Esophagus muscularis mucosa (tissue), 4 donors: ENCODE data around the gene IL1R2. TPM values are rescaled to one million over a fixed set of nuclear protein-coding genes. Genes with fewer than 3 reads are reported as not detected.

ENCODE experiments used
- DNase-seq: peaks from one replicate; pipeline ENCODE4 v3.0.0-alpha.2; 2017; ENCODE audit errors: extremely low spot score
- H3K27ac ChIP-seq, 4 donors: fragments of 200-600 bp; sonication (generic); replicated peaks in 1 of 4; 1 replicate in 3 of 4; 2 replicates in 1 of 4; pipeline ENCODE4 v1.5.1; 2016 to 2019; ENCODE audit warnings: mild to moderate bottlenecking in 1 of 4
- H3K27me3 ChIP-seq, 4 donors: fragments of 200-600 bp; sonication (generic); one replicate each; pipeline versions ENCODE4 v1.5.1 to v1.6.0; 2016 to 2019
- H3K36me3 ChIP-seq, 4 donors: fragments of 200-600 bp; sonication (generic); one replicate each; pipeline ENCODE4 v1.5.1; 2016 to 2019
- H3K4me1 ChIP-seq, 4 donors: fragments of 200-600 bp; sonication (generic); one replicate each; pipeline ENCODE4 v1.5.1; 2016 to 2019
- H3K4me3 ChIP-seq, 4 donors: fragments of 200-600 bp; sonication (generic); 1 replicate in 2 of 4; 2 replicates in 2 of 4; pipeline ENCODE4 v1.5.1; 2016 to 2019; ENCODE audit warnings: mild to moderate bottlenecking in 4 of 4, moderate library complexity in 1 of 4
- H3K9me3 ChIP-seq, 4 donors: fragments of 200-600 bp; sonication (generic); 1 replicate in 3 of 4; 2 replicates in 1 of 4; pipeline ENCODE4 v1.5.1; 2016 to 2019
- CTCF ChIP-seq, 3 experiments: fragments of 200-600 bp in 2 of 3; fragments of 450-650 bp in 1 of 3; sonication (generic) in 2 of 3; IDR thresholded peaks; one replicate each; pipeline ENCODE4 v1.5.1; 2017 to 2019; ENCODE audit warnings: antibody characterized with exemption in 3 of 3, mild to moderate bottlenecking in 2 of 3, moderate library complexity in 1 of 3
- EP300 ChIP-seq: sonication (generic); formaldehyde crosslinking; IDR thresholded peaks from one replicate; pipeline ENCODE4 v1.6.1; 2017; ENCODE audit warnings: antibody characterized with exemption
- POLR2A ChIP-seq: fragments of 450-650 bp; IDR thresholded peaks from one replicate; pipeline ENCODE4 v1.6.1; 2017; ENCODE audit warnings: antibody characterized with exemption, moderate library complexity, mild to moderate bottlenecking, low read depth
- POLR2AphosphoS5 ChIP-seq, 2 donors: sonication (generic); formaldehyde crosslinking; IDR thresholded peaks; one replicate each; pipeline ENCODE4 v1.6.1; 2017; ENCODE audit warnings: antibody characterized with exemption in 2 of 2
- WGBS: methylation state at CpG from one replicate; pipeline ENCODE4 v1.1.5; 2018; 5-methylcytosine and 5-hydroxymethylcytosine counted together
- intact Hi-C: fragments of 100-400 bp; cut with DNase I; formaldehyde crosslinking; loops from one replicate; pipeline ENCODE4 v1.15.1; 2023
- total RNA-seq, 4 donors: library from RNA; depleted of rRNA; stranded (reverse); fragments of >200 nt; gene quantifications; one replicate each; pipeline versions ENCODE4 v1.1.0 to v1.2.1, GENCODE V29; 2016

The IL1R2 gene
- total RNA-seq, 4 donors from 2014 or later = 2.5 to 56.2 (median 6.4) TPM

DNA sequence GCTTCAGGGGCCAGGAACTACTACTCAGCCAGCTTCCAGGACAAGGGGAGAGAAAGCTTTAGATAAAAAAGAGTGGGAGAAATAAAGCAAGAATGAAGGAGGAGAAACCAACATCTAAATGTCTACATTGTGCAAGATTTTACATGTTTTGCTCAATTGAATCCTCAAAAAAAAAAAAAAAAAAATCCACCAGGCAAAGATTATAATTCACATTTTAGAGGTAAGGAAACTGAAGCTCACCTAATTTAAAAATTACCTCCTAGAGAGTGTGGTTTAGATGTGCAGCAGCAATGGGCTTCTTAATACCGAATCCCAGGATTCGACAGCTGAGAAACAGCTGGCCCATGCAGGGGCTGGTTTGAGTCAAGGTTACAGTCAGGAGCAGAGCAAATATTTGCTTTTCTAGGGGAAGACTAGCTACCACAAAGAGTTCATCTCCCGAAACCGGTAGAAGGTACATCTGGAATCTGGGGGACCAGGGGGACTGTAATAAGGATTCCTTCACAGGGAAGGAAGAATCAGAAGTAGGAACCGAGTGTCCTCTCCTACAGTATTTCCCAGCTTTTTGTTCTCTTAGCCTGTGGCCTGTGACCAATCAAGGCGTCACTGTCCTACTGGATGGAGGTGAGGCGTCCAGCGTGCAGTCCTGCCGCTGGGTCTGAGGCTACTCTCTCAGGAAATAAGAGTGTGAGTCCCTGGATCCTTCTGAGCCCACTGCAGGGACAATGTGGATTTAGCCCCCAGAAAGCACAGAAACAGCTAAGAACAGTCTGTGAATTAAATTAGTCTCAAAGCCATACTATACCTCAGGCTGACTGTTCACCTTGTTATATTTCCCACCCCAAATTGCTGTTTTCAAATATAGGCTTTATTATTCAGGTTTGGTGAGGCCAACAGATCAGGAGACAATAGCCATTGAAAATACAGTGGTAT is 42.3 kb downstream of the IL1R2 start:
- no peaks in the 10 kb centered on the region for H3K9me3 ChIP-seq
- no peaks in the 10 kb centered on the region for H3K27me3 ChIP-seq
- DNase-seq = no peak
- no peak overlapping the region for H3K4me3 ChIP-seq
- TF ChIP-seq CTCF (IDR thresholded peaks at IDR 0.05) (no peak), EP300 (no peak), POLR2A (no peak), POLR2AphosphoS5 (IDR thresholded peaks at IDR 0.05) (no peak)
- H3K27ac ChIP-seq = peak overlapping the region in 2 of 4 donors; percentile 27 to 38
- intact Hi-C loops = no loop called here
- 84% methylated on average over 9 of the region's 9 CpGs for WGBS
- H3K4me1 ChIP-seq = peaks cover 8 to 27% (median 16%) of the 10 kb centered on the region in 4 donors
- H3K36me3 ChIP-seq = no peaks in the 10 kb centered on the region

- Histone ChIP-seq H3K27ac (no peak overlapping the region), H3K4me1 (peaks cover 8 to 27% (median 16%) of the 10 kb centered on the region in 4 donors), H3K36me3 (no peaks in the 10 kb centered on the region), H3K9me3 (no peaks in the 10 kb centered on the region), H3K4me3 (no peak overlapping the region), H3K27me3 (no peaks in the 10 kb centered on the region)
- intact Hi-C loops = no loop called here
- 87% methylated on average over 14 of the region's 14 CpGs for WGBS
- DNase-seq = no peak
- TF ChIP-seq POLR2A (no peak), POLR2AphosphoS5 (IDR thresholded peaks at IDR 0.05) (no peak), CTCF (IDR thresholded peaks at IDR 0.05) (no peak), EP300 (no peak)
Observed at GRCh38 chr2:102034683-102035548, 43.2 kb downstream of the IL1R2 start.

DNA sequence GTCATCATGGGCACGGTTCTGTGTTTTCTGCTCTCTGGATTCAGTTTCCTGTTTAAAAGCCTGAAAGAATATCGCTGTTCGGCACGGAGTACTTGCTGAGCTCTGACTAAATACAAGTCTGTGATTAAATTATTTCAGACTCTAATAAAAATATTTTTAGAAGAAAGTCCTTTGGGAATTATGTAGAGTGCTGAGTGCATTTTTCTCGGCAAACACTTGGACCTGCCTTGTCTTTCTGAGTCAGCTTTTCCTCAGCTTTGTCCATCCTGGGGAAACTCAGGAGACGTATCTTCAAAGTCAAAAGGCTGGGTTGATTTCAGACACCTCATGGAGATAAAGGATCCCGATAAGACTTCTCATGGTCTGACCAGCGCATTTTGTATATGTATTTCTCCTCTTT is 45.9 kb downstream of the IL1R2 start:
- Histone ChIP-seq H3K4me1 (peaks cover 8 to 39% (median 18%) of the 10 kb centered on the region in 4 donors), H3K27me3 (no peaks in the 10 kb centered on the region), H3K36me3 (no peaks in the 10 kb centered on the region), H3K4me3 (no peak overlapping the region), H3K9me3 (no peaks in the 10 kb centered on the region), H3K27ac (peak overlapping the region; percentile 60 to 64 (median 62))
- WGBS = 42% methylated on average over 8 of the region's 8 CpGs
- no peak for DNase-seq
- TF ChIP-seq POLR2A = no peak
- no peak for TF ChIP-seq POLR2AphosphoS5 (IDR thresholded peaks at IDR 0.05)
- TF ChIP-seq CTCF (IDR thresholded peaks at IDR 0.05) = no peak
- TF ChIP-seq EP300 = no peak
- intact Hi-C loops = no loop called here

- Histone ChIP-seq H3K4me3 (no peak overlapping the region), H3K4me1 (peaks cover 0 to 26% (median 11%) of the 10 kb centered on the region in 4 donors), H3K36me3 (no peaks in the 10 kb centered on the region), H3K27me3 (no peaks in the 10 kb centered on the region), H3K27ac (no peak overlapping the region), H3K9me3 (no peaks in the 10 kb centered on the region)
- intact Hi-C loops = no loop called here
- TF ChIP-seq POLR2A (no peak), POLR2AphosphoS5 (IDR thresholded peaks at IDR 0.05) (no peak), CTCF (IDR thresholded peaks at IDR 0.05) (no peak), EP300 (no peak)
- 84% methylated on average over 3 of the region's 3 CpGs for WGBS
- no peak for DNase-seq
Observed at GRCh38 chr2:102040229-102040628, 48.5 kb downstream of the IL1R2 start.
